SH-SY5Y (cell line): ENCODE results near the gene THAP6.

Source experiments
- GATA2 ChIP-seq: IDR thresholded peaks from 2 replicates; pipeline ENCODE4 v1.6.1; 2011; ENCODE audit warnings: mild to moderate bottlenecking, low read depth, low read length
- GATA3 ChIP-seq: IDR thresholded peaks from 2 replicates; pipeline ENCODE4 v1.6.1; 2011; ENCODE audit warnings: low read depth, mild to moderate bottlenecking, low read length, moderate library complexity

GRCh38 chr4:75512386-75513211 is 1.7 kb upstream of the THAP6 start:
- TF ChIP-seq GATA2 (no peak), GATA3 (no peak)
